Neuronal stem cell (in vitro differentiated cells): ENCODE results near the gene RASSF3.

ENCODE experiments used
- DNase-seq: peaks from one replicate; pipeline ENCODE4 v3.0.0-alpha.2; 2013; ENCODE audit warnings: low spot score
- H2AFZ ChIP-seq: one replicate; pipeline ENCODE4 v1.6.1; 2013; ENCODE audit warnings: mild to moderate bottlenecking, low read length, inconsistent platforms
- H2AK5ac ChIP-seq: 2 replicates; pipeline ENCODE4 v1.6.1; 2013; ENCODE audit warnings: low read depth, mild to moderate bottlenecking, inconsistent platforms, low read length, moderate library complexity, mixed read lengths
- H2BK120ac ChIP-seq: 2 replicates; pipeline ENCODE4 v1.6.1; 2013; ENCODE audit warnings: low read depth, mild to moderate bottlenecking, inconsistent platforms, low read length, moderate library complexity, mixed read lengths
- H2BK12ac ChIP-seq: one replicate; pipeline ENCODE4 v1.6.1; 2013; ENCODE audit warnings: low read length, inconsistent platforms
- H2BK15ac ChIP-seq: 2 replicates; pipeline ENCODE4 v1.6.1; 2013; ENCODE audit warnings: mild to moderate bottlenecking, low read length, inconsistent platforms, mixed read lengths
- H2BK5ac ChIP-seq: one replicate; pipeline ENCODE4 v1.6.1; 2013; ENCODE audit warnings: inconsistent platforms, mild to moderate bottlenecking, low read length, moderate library complexity
- H3K14ac ChIP-seq: one replicate; pipeline ENCODE4 v1.6.1; 2013; ENCODE audit warnings: low read length, inconsistent platforms
- H3K18ac ChIP-seq: 2 replicates; pipeline ENCODE4 v1.6.1; 2013; ENCODE audit warnings: low read length, inconsistent platforms
- H3K23ac ChIP-seq: 2 replicates; pipeline ENCODE4 v1.6.1; 2013; ENCODE audit warnings: low read depth, mild to moderate bottlenecking, mixed read lengths, low read length, inconsistent platforms; ENCODE audit not compliant: poor library complexity
- H3K27ac ChIP-seq: replicated peaks from 3 replicates; pipeline ENCODE4 v1.5.1; 2013; ENCODE audit warnings: low read length, inconsistent platforms
- H3K27me3 ChIP-seq, 3 experiments: 2 replicates each; pipeline ENCODE4 v1.6.1; 2013; ENCODE audit warnings: low read length in 3 of 3, mild to moderate bottlenecking in 2 of 3, inconsistent platforms in 1 of 3, low read depth in 1 of 3, mixed read lengths in 1 of 3, moderate library complexity in 1 of 3; ENCODE audit not compliant: control insufficient read depth in 3 of 3, insufficient read depth in 3 of 3
- H3K36me3 ChIP-seq, 2 donors: replicated peaks in 1 of 2; 2 replicates each; pipeline ENCODE4 v1.6.1; 2013; ENCODE audit warnings: low read length in 2 of 2; ENCODE audit not compliant: control insufficient read depth in 2 of 2, insufficient read depth in 2 of 2
- H3K4ac ChIP-seq: 2 replicates; pipeline ENCODE4 v1.6.1; 2013; ENCODE audit warnings: inconsistent platforms, mild to moderate bottlenecking, low read length, moderate library complexity
- H3K4me1 ChIP-seq, 2 donors: 1 replicate in 1 of 2; 2 replicates in 1 of 2; pipeline ENCODE4 v1.6.1; 2013; ENCODE audit warnings: low read length in 2 of 2, low read depth in 1 of 2; ENCODE audit not compliant: control insufficient read depth in 2 of 2, insufficient read depth in 1 of 2
- H3K4me2 ChIP-seq: one replicate; pipeline ENCODE4 v1.6.1; 2013; ENCODE audit warnings: mild to moderate bottlenecking, low read length, inconsistent platforms; ENCODE audit not compliant: insufficient read depth, poor library complexity, severe bottlenecking
- H3K4me3 ChIP-seq, 2 donors: 2 replicates each; pipeline ENCODE4 v1.5.1; 2013; ENCODE audit warnings: low read length in 2 of 2, mild to moderate bottlenecking in 2 of 2, inconsistent platforms in 1 of 2, moderate library complexity in 1 of 2
- H3K79me1 ChIP-seq: one replicate; pipeline ENCODE4 v1.6.1; 2013; ENCODE audit warnings: low read depth, mild to moderate bottlenecking, inconsistent platforms, low read length, moderate library complexity
- H3K9ac ChIP-seq: one replicate; pipeline ENCODE4 v1.6.1; 2013; ENCODE audit warnings: mild to moderate bottlenecking, low read depth, low read length, inconsistent platforms; ENCODE audit not compliant: poor library complexity
- H3K9me3 ChIP-seq, 2 donors: replicated peaks in 1 of 2; 2 replicates each; pipeline versions ENCODE3 to v1.6.1; 2013; ENCODE audit warnings: low read length in 2 of 2, mild to moderate bottlenecking in 2 of 2, inconsistent platforms in 1 of 2, low read depth in 1 of 2, mixed read lengths in 1 of 2, moderate library complexity in 1 of 2; ENCODE audit not compliant: control insufficient read depth in 2 of 2, insufficient read depth in 1 of 2
- H4K8ac ChIP-seq: one replicate; pipeline ENCODE4 v1.6.1; 2013; ENCODE audit warnings: low read depth, mild to moderate bottlenecking, inconsistent platforms, low read length, moderate library complexity
- H4K91ac ChIP-seq: one replicate; pipeline ENCODE4 v1.6.1; 2013; ENCODE audit warnings: low read length, low read depth, mild to moderate bottlenecking, inconsistent platforms; ENCODE audit not compliant: poor library complexity
- WGBS, 2 donors: extraction: QIAGEN DNeasy Blood & Tissue Kit; methylation state at CpG; one replicate each; pipeline ENCODE4 v1.1.7; 2013; ENCODE audit warnings: missing lambda C conversion rate in 2 of 2, mixed read lengths in 1 of 2; ENCODE audit not compliant: insufficient read length in 2 of 2, insufficient replicate concordance in 1 of 2; ENCODE audit errors: extremely low coverage in 2 of 2; 5-methylcytosine and 5-hydroxymethylcytosine counted together

The RASSF3 gene

GRCh38 chr12:64665514-64665913 is 55.2 kb downstream of the RASSF3 start:
- no CpG with 5 or more reads among the region's 4 CpGs for WGBS, 2 donors
- Histone ChIP-seq H3K36me3 (no peaks in the 10 kb centered on the region), H4K8ac (no peak overlapping the region), H3K27me3 (no peaks in the 10 kb centered on the region), H3K14ac (no peak overlapping the region), H2BK15ac (no peak overlapping the region), H3K23ac (no peak overlapping the region), H3K4ac (no peak overlapping the region), H3K27ac (no peak overlapping the region), H2AK5ac (no peak overlapping the region), H3K9me3 (no peaks in the 10 kb centered on the region), H2BK12ac (no peak overlapping the region), H3K9ac (no peak overlapping the region), H2BK120ac (no peak overlapping the region), H2BK5ac (no peak overlapping the region), H3K4me2 (no peak overlapping the region), H2AFZ (no peak overlapping the region), H3K4me3 (no peak overlapping the region), H3K79me1 (peaks cover 1% of the 10 kb centered on the region), H4K91ac (no peak overlapping the region), H3K18ac (peak overlapping the region; percentile 27), H3K4me1 (peaks cover 2 to 10% of the 10 kb centered on the region in 2 donors)
- no peak for DNase-seq

- Histone ChIP-seq H3K9ac (no peak overlapping the region), H2BK5ac (no peak overlapping the region), H2BK120ac (no peak overlapping the region), H3K14ac (no peak overlapping the region), H3K23ac (no peak overlapping the region), H4K91ac (no peak overlapping the region), H2BK15ac (no peak overlapping the region), H3K79me1 (peaks cover 1% of the 10 kb centered on the region), H3K4me3 (no peak overlapping the region), H3K4ac (no peak overlapping the region), H4K8ac (no peak overlapping the region), H3K36me3 (no peaks in the 10 kb centered on the region), H3K4me2 (no peak overlapping the region), H3K27ac (no peak overlapping the region), H2BK12ac (no peak overlapping the region), H2AK5ac (no peak overlapping the region), H3K27me3 (no peaks in the 10 kb centered on the region), H3K9me3 (no peaks in the 10 kb centered on the region), H3K4me1 (peaks cover 5 to 10% of the 10 kb centered on the region in 2 donors), H2AFZ (no peak overlapping the region), H3K18ac (no peak overlapping the region)
- WGBS, 2 donors: no CpG with 5 or more reads among the region's 3 CpGs
- DNase-seq: no peak
Observed at GRCh38 chr12:64666054-64666914, 56.0 kb downstream of the RASSF3 start.

GRCh38 chr12:64667793-64668192 is 57.5 kb downstream of the RASSF3 start:
- H3K79me1 ChIP-seq: peaks cover 3% of the 10 kb centered on the region
- no peaks in the 10 kb centered on the region for H3K27me3 ChIP-seq
- H3K9ac ChIP-seq: no peak overlapping the region
- H2BK120ac ChIP-seq: no peak overlapping the region
- H3K36me3 ChIP-seq: no peaks in the 10 kb centered on the region
- WGBS, 2 donors: no CpG with 5 or more reads among the region's 2 CpGs
- H3K4me3 ChIP-seq: no peak overlapping the region
- H2AK5ac ChIP-seq: no peak overlapping the region
- H3K9me3 ChIP-seq: no peaks in the 10 kb centered on the region
- no peak for DNase-seq
- H3K4me2 ChIP-seq: no peak overlapping the region
- no peak overlapping the region for H3K14ac ChIP-seq
- peaks cover 7 to 10% of the 10 kb centered on the region in 2 donors for H3K4me1 ChIP-seq
- H2BK12ac ChIP-seq: no peak overlapping the region
- no peak overlapping the region for H3K23ac ChIP-seq
- no peak overlapping the region for H3K27ac ChIP-seq
- no peak overlapping the region for H4K91ac ChIP-seq
- no peak overlapping the region for H2AFZ ChIP-seq
- H2BK5ac ChIP-seq: no peak overlapping the region
- H3K4ac ChIP-seq: no peak overlapping the region
- no peak overlapping the region for H2BK15ac ChIP-seq
- no peak overlapping the region for H4K8ac ChIP-seq
- no peak overlapping the region for H3K18ac ChIP-seq

GRCh38 chr12:64669270-64669842 is 59.1 kb downstream of the RASSF3 start:
- Histone ChIP-seq H2AFZ (peak overlapping the region; percentile 19), H3K14ac (no peak overlapping the region), H2BK12ac (no peak overlapping the region), H3K9me3 (no peaks in the 10 kb centered on the region), H2BK15ac (no peak overlapping the region), H3K9ac (no peak overlapping the region), H3K4me2 (no peak overlapping the region), H3K4me1 (peaks cover 12 to 20% of the 10 kb centered on the region in 2 donors), H3K18ac (no peak overlapping the region), H4K91ac (no peak overlapping the region), H3K27ac (no peak overlapping the region), H3K4ac (no peak overlapping the region), H3K79me1 (peaks cover 3% of the 10 kb centered on the region), H3K4me3 (no peak overlapping the region), H4K8ac (no peak overlapping the region), H3K36me3 (no peaks in the 10 kb centered on the region), H2AK5ac (no peak overlapping the region), H2BK5ac (no peak overlapping the region), H2BK120ac (no peak overlapping the region), H3K27me3 (no peaks in the 10 kb centered on the region), H3K23ac (no peak overlapping the region)
- no peak for DNase-seq
- WGBS, 2 donors: no CpG with 5 or more reads among the region's 10 CpGs
